Activated T-helper 9 cell treated with anti-CD3 and anti-CD28 coated beads, Interleukin-2, amount 50 U/mL, for 16 hours (primary cell): ENCODE data around the gene COL6A6.
"Not testable (repeated sequence)": the region's sequence is repeated elsewhere in the genome, so short reads cannot be mapped to it uniquely, and the experiment has no call there.

ENCODE experiments used
- DNase-seq: peaks from one replicate; pipeline ENCODE4 v3.0.0-alpha.2; 2020; ENCODE audit warnings: low read depth

Gene COL6A6

DNA sequence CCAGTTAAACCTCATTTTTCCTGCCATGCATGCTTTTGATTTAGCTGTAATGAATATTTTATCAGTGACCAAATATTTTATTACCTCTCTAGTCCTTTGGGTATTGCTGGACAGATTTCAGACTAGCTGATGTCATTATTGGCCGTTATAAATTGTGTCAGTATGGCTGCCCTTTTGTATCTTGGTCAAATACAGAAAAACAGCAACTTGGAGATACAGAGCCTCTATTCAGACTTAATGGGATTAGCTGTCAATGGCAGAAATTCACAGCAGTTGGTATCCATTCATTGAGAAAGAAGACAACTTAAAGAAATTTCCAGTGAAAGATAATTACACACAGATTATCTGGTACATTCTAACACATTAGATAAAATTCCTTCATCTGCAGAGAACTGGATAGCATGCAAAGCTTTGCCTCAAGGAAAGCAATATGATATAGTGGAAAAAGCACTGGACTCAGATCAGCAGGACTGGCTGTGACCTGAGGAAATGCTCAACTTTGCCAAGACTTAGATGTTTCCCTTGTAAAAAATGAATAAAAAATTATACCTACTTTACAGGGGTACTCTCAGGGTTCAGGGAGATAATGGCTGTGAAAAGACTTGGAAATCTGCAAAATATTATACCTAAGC lies 20.8 kb downstream of the COL6A6 start:
- DNase-seq, result no peak

DNA sequence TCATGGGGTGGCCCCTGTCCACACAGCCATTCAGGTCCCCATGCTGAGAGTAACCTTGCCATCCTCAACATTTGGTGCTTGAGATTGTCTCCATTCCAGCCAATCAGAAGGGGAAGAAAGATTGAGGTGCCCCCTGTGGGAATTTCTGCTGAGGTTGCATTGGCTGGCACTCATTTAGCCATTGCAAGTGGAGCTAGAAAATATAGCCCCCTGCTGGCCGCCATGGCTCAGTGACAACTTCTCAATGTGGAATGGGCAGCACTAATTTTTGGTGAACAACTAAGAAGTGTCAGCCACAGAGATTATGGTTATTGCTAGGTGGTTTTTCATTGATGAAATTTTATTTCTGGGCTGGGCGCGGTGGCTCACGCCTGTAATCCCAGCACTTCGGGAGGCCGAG lies 22.0 kb downstream of the COL6A6 start:
- no peak for DNase-seq

DNA sequence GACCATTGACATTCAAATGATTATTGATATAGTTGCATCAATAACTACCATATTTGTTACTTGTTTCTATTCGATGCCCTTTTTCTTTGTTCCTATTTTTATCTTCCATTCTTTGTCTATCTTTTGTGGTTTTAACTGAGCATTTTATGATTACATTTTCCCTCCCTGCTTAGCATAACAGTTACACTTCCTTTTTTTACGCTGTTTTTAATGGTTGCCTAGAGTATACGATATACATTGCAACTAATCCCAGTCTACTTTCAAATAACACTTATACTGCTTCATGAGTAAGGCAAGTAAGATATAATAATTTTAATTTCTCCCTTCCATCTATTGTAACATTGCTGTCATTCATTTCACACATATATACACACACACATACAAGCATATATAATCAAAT lies 26.3 kb downstream of the COL6A6 start:
- DNase-seq, result no peak

DNA sequence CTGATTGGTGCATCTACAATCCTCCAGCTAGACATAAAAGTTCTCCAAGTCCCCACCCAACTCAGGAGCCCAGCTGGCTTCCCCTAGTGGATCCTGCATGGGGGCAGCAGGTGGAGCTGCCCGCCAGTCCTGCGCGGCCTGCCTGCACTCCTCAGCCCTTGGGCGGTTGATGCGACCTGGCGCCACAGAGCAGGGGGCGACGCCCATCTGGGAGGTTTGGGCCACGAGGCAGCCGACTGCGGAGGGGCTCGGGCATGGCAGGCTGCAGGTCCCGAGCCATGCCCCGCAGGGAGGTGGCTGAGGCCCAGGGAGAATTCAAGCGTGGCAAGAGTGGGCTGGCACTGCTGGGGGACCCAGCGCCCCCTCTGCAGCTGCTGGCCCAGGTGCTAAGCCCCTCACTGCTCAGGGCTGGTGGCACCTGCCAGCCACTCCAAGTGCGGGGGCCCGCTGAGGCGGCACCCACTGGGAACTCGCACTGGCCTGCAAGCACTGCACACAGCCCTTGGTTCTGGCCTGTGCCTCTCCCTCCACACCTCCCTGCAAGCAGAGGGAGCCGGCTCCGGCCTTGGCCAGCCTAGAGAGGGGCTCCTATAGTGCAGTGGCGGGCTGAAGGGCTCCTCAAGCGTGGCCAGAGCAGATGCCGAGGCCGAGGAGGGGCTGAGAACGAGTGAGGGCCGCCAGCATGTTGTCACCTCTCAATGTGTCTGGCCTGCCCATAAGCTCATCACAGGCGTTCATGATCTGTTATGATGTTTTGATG lies 30.1 kb downstream of the COL6A6 start:
- no peak for DNase-seq

DNA sequence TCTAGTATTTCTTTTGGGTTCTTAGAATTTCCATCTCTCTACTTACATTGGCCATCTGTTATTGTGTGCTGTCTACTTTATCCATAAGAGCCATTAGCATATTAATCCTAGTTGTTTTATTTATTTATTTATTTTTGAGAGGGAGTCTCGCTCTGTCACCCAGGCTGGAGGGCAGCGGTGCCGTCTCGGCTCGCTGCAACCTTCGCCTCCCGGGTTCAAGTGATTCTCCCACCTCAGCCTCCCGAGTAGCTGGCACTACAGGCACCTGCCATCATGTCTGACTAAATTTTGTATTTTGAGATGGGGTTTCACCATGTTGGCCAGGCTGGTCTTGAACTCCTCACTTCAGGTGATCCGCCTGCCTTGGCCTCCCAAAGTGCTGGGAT lies 30.7 kb downstream of the COL6A6 start:
- not testable (repeated sequence) for DNase-seq

DNA sequence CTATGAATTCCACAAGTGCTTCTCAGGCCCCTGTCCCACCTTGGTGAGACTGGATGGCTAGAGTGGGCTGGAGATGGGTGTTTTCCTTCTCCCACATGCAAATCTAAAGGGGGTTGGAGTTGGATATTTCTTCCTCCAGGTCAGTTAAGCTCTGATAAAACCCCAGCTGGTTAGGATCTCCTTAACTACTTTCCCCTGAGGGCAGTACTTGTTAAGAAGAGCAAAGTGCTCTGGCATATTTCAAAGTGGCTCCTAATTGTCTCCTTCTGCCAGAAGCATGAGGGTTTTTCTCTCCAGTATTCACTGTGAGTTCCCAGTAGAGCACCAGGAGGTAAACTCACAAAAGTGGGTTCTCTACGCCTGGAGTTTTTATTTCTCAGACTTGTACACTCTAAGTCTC lies 31.4 kb downstream of the COL6A6 start:
- no peak for DNase-seq

DNA sequence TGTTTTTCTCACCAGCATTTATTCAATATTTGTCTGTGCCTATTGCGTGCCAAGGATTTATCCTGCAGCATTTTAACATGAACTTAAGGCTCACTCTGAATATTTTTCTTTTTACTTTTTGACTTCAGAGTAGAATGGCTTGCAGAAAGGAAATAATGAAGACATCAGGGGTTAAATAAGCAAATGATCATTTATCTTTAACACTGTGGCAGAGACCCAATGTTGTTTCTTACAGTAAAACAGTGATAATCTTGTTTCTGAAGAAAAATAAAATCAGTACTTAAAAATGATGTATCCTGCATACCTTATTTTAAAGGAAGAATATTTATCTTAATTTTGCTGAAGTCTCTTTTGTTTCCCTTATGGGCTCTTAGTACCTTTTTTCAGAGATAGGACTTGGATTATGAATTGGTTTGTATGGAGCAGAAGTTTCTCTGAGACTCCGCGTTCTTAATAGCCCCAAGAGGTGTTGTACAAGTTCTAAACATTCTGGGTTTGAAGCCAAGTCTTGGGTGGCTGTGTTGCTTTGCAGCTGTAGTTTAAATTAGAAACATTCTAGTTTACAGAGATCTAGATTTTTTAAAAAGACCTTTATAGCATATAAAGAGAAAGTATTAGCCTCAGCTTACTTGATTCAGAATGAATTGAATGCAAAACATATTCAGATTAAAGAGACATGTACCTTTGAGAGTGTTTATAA lies 40.5 kb downstream of the COL6A6 start:
- DNase-seq, result no peak

DNA sequence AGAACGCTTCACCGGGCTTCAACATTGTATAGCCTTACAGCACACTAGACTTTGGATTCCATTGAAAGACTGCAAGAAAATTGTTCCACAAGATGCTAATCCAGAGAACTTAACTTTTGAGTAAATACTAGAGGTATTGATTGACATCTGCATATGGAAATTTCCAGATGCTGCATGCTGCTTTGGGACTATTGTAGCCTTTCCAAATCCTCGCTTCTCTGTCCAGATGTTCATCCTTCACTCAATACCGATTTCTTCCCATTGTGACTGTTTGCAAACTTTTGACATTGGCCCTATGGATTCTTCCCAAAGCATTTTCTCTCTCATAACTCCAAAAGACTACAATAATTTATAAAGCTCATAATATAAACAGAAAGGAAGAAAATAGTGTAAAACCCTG lies 41.4 kb downstream of the COL6A6 start:
- DNase-seq, result no peak

DNA sequence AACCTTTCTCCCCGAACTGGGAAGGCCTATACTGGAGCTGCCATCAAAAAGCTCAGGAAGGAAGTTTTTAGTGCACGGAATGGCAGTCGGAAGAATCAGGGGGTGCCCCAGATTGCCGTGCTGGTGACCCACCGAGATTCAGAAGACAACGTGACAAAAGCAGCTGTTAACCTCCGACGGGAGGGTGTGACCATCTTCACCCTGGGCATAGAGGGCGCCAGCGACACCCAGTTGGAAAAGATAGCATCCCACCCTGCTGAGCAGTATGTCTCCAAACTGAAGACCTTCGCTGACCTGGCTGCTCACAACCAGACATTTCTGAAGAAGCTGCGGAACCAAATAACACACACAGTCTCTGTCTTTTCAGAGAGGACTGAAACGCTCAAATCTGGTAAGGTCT lies 48.2 kb downstream of the COL6A6 start:
- no peak for DNase-seq
